ENCODE results near the gene INO80. TPM values are rescaled to one million over a fixed set of nuclear protein-coding genes. Genes with fewer than 3 reads are reported as not detected.
A peak's percentile ranks its signal among the peaks of the same experiment; 100 is the strongest.

Gene INO80
- total RNA-seq, 4 donors from 2014 or later, result 29.4 to 45.9 (median 41.0) TPM

GRCh38 chr15:40953713-40954074 is 162.4 kb downstream of the INO80 start:
- Histone ChIP-seq H3K27ac (no peak overlapping the region), H3K4me1 (peaks cover 24% of the 10 kb centered on the region), H3K4me3 (peak overlapping the region; percentile 65), H3K9me3 (no peaks in the 10 kb centered on the region), H3K27me3 (no peaks in the 10 kb centered on the region), H3K36me3 (no peaks in the 10 kb centered on the region)
- no peak for TF ChIP-seq POLR2A (IDR thresholded peaks at IDR 0.05)
- no peak for TF ChIP-seq POLR2AphosphoS5 (IDR thresholded peaks at IDR 0.05)
- no peak for TF ChIP-seq EP300 (IDR thresholded peaks at IDR 0.05)
- TF ChIP-seq CTCF (IDR thresholded peaks at IDR 0.05), result no peak
- 0% methylated on average over 7 of the region's 17 CpGs for WGBS
- DNase-seq (ENCODE audit: low spot score in 2 of 2), result no peak

- DNase-seq (ENCODE audit: low spot score in 2 of 2), result peak; percentile 93 to 95
- Histone ChIP-seq H3K9me3 (no peaks in the 10 kb centered on the region), H3K27ac (no peak within 1 kb of the TSS), H3K27me3 (no peaks in the 10 kb centered on the region), H3K4me3 (peak within 1 kb of the TSS; percentile 65), H3K4me1 (peaks cover 24% of the 10 kb centered on the region), H3K36me3 (no peaks in the 10 kb centered on the region)
- TF ChIP-seq POLR2AphosphoS5 (IDR thresholded peaks at IDR 0.05) (no peak), POLR2A (IDR thresholded peaks at IDR 0.05) (no peak), EP300 (IDR thresholded peaks at IDR 0.05) (no peak), CTCF (IDR thresholded peaks at IDR 0.05) (no peak)
- 0% methylated on average over 13 of the region's 72 CpGs for WGBS
These were observed 163.0 kb downstream of the INO80 start, which contains the start of gene CHAC1 for GRCh38 chr15:40952901-40953712. Gene CHAC1 (plus strand): TSS chr15:40953471. CDS start chr15:40953584, 113 bp downstream.

GRCh38 chr15:40952301-40952900 is 163.7 kb downstream of the INO80 start:
- peak overlapping the region; percentile 65 for H3K4me3 ChIP-seq
- H3K27ac ChIP-seq, result no peak overlapping the region
- TF ChIP-seq CTCF (IDR thresholded peaks at IDR 0.05), result no peak
- TF ChIP-seq POLR2A (IDR thresholded peaks at IDR 0.05), result no peak
- TF ChIP-seq EP300 (IDR thresholded peaks at IDR 0.05), result no peak
- no peak for TF ChIP-seq POLR2AphosphoS5 (IDR thresholded peaks at IDR 0.05)
- no peaks in the 10 kb centered on the region for H3K9me3 ChIP-seq
- H3K36me3 ChIP-seq, result no peaks in the 10 kb centered on the region
- peaks cover 24% of the 10 kb centered on the region for H3K4me1 ChIP-seq
- 71% methylated on average over 14 of the region's 23 CpGs for WGBS
- no peak for DNase-seq (ENCODE audit: low spot score in 2 of 2)
- no peaks in the 10 kb centered on the region for H3K27me3 ChIP-seq

GRCh38 chr15:40951764-40952163 is 164.3 kb downstream of the INO80 start:
- H3K36me3 ChIP-seq, result no peaks in the 10 kb centered on the region
- H3K4me1 ChIP-seq, result peaks cover 24% of the 10 kb centered on the region
- no peaks in the 10 kb centered on the region for H3K27me3 ChIP-seq
- DNase-seq (ENCODE audit: low spot score in 2 of 2), result no peak
- 84% methylated on average over 4 of the region's 4 CpGs for WGBS
- no peak overlapping the region for H3K27ac ChIP-seq
- no peaks in the 10 kb centered on the region for H3K9me3 ChIP-seq
- H3K4me3 ChIP-seq, result no peak overlapping the region
- TF ChIP-seq POLR2AphosphoS5 (IDR thresholded peaks at IDR 0.05), result no peak
- no peak for TF ChIP-seq EP300 (IDR thresholded peaks at IDR 0.05)
- no peak for TF ChIP-seq CTCF (IDR thresholded peaks at IDR 0.05)
- no peak for TF ChIP-seq POLR2A (IDR thresholded peaks at IDR 0.05)

GRCh38 chr15:40949756-40950207 is 166.3 kb downstream of the INO80 start:
- 55% methylated on average over 7 of the region's 7 CpGs for WGBS
- Histone ChIP-seq H3K4me1 (peaks cover 24% of the 10 kb centered on the region), H3K36me3 (no peaks in the 10 kb centered on the region), H3K4me3 (no peak overlapping the region), H3K27me3 (no peaks in the 10 kb centered on the region), H3K27ac (peak overlapping the region; percentile 28), H3K9me3 (no peaks in the 10 kb centered on the region)
- DNase-seq (ENCODE audit: low spot score in 2 of 2), result no peak
- TF ChIP-seq CTCF (IDR thresholded peaks at IDR 0.05) (no peak), EP300 (IDR thresholded peaks at IDR 0.05) (no peak), POLR2A (IDR thresholded peaks at IDR 0.05) (no peak), POLR2AphosphoS5 (IDR thresholded peaks at IDR 0.05) (no peak)
